ENCODE results near the gene MYO1B.

The MYO1B gene

DNA sequence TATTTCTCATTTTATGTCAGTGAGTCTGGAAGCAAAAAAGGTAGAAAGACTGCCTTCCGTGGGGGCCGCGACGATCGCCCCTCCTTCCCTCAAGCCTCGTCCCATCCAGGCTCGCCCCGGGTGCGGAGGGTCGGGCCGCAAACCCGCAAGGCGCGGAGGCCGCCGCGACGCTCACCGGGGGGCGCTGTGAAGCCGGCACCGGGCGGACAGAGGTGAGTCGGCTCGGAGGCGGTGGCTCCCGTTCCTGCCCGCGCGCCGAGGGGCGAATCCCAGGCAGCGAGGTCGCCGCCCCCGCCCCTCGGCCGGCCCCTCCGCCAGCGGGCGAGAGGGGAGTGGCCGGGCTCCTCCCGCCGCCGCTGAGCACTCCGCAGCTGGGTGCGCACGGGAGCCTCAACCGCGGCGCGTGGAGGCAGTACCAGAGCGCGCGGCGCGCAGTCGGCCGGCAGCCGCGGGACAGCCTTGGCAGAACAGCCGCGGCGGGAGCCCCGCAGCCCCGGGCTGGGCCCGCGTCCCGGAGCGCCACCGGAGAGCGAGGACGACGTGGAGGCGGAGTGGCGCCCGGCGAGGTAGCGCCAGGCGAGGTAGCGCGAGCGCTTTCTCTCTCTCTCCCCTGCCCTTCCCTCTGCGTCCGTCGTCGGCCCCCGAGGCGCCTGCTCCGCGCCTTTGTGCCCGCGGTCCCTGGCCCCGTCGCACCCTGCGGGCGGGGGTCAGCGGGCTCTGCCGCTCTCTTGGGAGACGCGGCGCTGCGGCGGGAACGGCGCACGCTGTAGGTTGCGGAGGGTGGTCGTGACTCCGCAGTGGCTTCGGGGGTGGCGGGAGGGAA, at the start of gene MYO1B:
MYO1B (plus strand) TSS at position 359 of the 823 bp plus-strand sequence. CDS start 31,492 bp downstream, outside the sequence.
- in situ Hi-C loops (cut with MboI; ENCODE audit: low sequenced_read_pairs), result no loop called here

DNA sequence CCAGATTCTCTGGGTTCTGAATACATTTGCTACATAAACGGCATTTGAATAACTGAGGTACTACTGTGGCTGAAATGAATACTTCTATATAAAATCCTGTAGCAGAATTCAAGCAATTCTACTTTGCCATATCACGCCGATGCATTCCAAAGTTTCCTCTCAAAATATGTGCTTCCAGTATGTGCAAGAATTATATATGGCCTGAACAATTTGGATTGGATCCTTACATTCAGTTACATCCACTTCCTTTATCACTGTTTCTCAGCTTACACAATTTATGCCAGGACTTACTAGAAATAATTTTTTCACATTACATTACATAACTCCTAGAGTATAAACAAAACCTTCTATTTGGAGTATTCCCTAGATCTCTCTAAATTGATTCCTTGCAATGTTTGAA, 48.1 kb upstream of the MYO1B start:
- in situ Hi-C loops (cut with MboI; ENCODE audit: low sequenced_read_pairs), result no loop called here

DNA sequence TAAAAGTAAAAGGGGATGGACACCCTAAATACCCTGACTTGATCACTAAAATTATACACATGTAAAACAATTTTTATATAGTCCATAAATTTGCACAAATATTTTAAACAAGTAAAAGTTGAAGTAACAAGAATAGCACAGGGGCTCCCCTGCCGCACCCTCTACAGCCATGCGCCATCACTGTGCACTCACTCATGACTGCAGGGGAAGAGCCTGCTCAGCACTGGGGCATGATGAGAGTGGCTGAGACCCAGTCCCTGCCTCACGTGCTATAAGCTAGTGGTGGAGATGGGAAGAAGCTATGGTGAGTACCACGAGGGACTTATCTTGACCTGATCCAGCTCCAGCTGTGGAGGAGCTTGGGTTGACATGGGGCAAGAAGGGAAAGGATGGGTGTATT, 46.9 kb upstream of the MYO1B start:
- in situ Hi-C loops (cut with MboI; ENCODE audit: low sequenced_read_pairs), result no loop called here

DNA sequence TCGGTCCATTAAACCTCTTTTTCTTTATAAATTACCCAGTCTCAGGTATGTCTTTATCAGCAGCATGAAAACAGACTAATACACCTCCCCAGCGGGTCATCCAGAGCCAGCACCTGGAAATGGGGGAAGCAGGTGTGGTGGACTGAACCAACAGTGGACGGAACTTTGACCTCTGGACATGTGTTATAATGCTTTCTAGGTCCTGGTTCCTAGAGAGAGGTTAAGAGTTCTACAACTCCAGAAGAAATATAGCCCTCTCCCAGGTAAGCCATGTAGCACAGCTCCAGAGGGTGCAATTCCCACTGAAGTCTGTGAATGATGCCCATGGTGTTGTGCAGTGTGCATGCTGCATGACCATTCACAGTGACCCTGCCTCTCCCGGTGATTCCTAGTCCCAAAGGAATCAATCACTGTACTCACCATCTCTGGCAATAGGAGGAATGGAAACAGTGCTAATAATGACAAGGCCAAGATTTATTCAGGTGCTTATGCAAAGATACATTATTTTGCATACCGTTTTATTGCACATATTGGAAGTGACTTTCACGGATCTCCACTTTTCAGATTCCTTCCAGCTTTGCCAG, 45.2 kb upstream of the MYO1B start:
- in situ Hi-C loops (cut with MboI; ENCODE audit: low sequenced_read_pairs), result no loop called here

DNA sequence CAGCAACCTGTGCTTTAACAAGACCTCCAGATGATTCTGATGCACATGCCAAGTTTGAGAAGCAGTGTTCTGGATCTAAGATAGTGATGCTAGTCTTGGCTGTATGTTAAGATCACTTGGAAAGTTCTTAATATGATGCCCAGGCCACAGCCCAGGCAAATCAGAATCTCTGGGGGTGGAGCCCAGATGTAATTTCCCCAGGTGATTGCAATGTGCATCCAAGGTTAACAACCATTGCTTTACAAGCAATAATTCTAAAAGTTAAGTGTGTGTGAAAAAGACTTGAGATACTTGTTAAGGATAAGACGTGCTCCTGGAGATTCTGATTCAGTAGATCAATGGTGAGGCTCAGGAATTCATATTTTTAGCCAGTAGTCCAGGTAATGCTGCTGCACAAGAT, 44.3 kb upstream of the MYO1B start:
- in situ Hi-C loops (cut with MboI; ENCODE audit: low sequenced_read_pairs), result no loop called here

DNA sequence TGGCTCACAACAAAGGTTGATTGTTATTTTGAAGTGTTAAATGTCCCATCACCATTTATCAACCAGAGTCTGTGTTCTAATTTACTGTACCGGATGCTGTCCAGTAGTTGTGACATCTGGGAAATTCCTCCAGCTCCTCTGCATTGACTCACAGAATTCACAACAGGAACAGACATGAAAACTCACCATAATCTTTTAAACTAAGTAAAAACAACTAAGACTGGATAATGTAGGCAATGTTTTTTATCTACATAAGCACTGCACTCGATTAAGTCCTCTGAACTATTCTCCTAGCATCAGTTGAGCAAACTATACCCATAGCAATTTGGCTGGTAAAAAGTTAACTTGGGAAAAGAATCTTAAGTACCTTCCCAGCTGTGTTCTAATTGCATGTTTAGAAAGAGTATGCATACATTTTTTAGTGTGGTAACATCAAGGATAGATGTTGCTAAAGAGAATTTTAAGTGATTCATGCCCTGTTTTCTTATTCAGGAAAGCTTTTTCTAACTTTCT, 42.9 kb upstream of the MYO1B start:
- in situ Hi-C loops (cut with MboI; ENCODE audit: low sequenced_read_pairs), result no loop called here

DNA sequence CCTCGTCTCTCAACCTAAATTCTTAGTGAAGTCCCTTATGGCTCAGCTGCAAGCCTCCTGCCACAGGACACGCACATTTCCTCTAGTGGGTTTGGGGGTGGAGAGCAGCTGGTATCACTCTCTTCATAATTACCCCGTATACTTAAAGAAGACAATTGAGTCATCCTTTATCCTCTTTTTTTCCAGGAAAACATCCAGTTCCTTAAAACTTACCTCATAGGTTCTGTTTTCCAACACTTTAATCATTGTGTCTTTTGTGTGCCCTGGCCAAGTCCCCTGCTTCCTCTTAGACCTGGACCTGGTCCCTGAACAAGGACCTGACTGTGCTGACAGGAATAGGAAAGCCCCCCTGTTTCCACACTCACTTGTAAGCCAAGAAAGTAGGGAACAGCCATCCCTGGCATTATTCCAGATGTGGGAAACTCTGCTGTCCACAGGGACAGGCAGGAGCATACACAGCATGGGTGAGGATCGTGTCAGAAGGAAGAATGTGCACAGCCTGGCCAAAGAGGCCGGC, 42.3 kb upstream of the MYO1B start:
- in situ Hi-C loops (cut with MboI; ENCODE audit: low sequenced_read_pairs), result no loop called here

DNA sequence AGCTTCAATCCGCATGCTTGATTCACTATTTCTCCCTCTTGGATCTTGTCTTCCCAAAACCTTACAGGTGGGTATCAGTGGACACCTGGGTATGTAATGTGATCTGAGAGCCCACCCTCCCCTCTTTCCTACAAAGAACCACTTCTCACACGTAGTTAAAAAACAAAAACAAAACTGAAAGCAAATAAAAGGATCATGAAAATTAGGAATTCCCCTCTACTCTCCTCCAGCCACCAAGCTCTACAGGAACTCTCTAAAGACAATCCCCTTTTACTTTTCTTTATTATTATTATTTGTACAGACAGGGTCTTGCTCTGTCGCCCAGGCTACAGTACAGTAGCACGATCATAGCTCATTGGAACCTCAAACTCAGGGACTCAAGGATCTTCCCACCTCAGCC, 40.8 kb upstream of the MYO1B start:
- in situ Hi-C loops (cut with MboI; ENCODE audit: low sequenced_read_pairs), result no loop called here

DNA sequence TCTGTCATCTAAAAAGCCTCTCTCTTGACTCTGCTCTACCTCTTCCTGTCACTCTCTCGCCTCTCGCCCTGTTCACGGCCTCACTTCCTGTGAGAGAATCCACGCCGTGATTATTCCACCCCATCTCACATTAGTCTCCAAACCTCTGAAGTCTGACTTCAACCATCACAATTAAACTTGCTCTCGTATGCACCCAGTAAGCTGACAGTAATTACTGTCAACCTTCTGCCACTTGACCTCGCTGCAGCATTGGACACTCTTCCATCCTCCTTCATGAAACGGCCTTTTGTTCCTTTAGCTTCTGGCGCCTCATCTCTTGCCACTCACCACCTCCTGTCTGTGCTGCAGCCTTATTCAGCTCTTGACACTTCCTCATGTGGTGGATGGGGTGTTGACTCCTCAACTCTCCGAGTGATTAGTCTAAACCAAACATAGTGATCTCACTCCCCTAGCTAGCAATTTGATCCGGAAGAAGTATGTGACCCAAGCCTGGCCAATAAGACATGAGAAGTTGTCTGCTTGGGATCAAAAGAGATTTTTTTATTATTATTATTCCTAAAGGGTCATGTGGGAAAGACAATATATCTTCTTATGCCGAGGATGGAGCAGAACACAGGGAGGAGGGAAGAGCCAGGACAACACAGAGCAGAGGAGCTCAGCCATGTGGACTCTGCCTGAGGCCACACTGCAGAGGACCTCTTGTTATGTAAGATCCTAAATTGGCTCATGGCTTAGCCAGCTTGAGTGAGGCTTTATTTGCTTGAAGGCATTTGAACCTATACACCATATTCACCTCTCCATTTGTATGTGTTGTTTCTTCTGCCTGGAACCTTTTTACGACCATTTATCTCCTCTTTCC, 38.4 kb upstream of the MYO1B start:
- in situ Hi-C loops (cut with MboI; ENCODE audit: low sequenced_read_pairs), result no loop called here

DNA sequence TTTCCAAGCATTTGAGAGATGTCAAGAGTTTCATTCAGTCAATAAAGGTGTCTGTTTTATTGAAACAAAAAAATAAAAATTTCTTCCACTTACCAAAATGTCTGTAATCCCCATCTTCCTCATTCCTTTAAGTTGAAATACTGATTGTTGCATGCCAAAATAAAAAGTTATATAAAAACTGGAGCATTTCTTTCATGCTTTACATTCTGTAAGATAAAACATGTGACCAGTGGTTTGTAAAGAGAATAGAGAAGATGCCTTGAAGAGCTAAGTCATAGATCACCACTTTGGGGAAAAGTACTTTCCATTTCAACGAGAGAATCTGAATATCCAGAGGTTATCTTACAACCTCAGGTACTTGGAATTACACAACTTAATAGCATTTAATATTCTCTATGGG, 35.9 kb upstream of the MYO1B start:
- in situ Hi-C loops (cut with MboI; ENCODE audit: low sequenced_read_pairs), result no loop called here

DNA sequence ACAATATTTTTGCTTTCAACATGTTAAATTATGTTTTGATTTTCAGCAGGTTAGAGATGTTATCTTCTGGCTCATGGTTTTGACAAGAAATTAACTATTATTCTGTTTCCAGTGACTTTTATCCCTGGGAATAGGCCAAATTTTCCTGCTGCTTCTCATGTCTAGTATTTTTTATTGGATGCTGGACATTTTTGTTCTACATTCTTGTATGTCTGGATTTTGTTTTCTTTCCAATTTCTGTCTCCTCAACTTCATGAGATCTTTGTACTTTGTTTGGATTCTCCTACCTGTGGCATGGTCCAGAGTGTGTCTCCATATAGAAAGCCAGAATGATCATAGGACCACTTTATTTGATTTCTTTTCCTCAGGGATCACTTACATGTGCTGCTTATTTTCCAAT, 33.1 kb upstream of the MYO1B start:
- in situ Hi-C loops (cut with MboI; ENCODE audit: low sequenced_read_pairs), result no loop called here

DNA sequence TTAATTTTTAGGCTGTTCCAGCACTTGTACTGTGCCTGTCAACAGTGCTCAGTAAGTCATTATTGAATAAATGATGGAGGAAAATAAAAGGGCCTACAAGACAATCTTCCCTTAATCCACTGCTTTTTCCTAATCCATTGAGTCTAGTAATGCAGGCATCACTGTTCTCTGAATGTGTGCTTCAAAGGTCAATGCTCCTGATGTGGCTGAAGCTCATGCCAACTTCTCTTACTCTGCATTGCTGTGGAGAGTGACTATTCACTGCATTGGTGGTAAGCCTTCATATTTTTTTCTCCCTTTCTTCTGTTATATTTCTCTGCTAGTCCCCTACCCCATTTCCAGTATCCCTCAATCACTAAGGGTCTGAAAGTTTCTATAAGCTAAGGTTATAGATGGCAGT, 31.9 kb upstream of the MYO1B start:
- in situ Hi-C loops (cut with MboI; ENCODE audit: low sequenced_read_pairs), result no loop called here

DNA sequence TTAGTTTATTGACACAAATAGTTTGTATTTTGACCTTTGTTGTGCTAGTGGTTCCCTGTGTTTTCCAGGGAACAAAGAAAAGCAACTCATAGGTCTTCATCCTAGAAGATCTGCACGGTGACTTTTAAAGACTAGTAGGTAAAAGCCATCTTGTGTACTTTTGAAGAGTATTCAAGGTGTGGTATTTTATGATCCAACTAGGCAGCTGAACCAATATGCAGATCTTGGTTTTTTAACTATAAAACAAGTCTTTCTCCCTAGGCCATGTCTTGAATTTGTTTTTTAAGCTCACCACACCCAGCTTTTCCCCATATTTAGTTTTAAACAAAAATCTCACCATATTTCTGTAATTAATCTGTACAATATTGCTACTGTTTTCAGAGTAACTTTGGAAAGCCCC, 30.0 kb upstream of the MYO1B start:
- in situ Hi-C loops (cut with MboI; ENCODE audit: low sequenced_read_pairs), result no loop called here

DNA sequence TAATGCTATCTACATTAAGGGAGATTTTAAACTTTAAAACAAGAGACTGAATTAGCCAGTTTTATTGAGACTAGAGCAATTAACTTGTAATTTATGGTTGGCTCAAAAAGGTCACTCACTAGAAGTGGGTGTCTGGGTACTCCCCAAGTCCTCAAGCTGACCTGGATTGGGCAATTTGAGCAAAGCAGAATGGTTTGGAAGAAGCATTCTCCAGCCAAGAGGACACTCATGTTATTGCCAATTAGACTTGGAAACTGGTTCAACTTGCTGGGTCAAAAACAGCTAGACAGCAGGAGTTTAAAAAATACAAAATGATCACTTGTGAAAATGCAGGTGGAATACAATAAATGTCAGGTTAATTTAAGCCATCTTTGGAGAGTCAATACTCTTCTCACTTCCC, 29.5 kb upstream of the MYO1B start:
- in situ Hi-C loops (cut with MboI; ENCODE audit: low sequenced_read_pairs), result no loop called here

DNA sequence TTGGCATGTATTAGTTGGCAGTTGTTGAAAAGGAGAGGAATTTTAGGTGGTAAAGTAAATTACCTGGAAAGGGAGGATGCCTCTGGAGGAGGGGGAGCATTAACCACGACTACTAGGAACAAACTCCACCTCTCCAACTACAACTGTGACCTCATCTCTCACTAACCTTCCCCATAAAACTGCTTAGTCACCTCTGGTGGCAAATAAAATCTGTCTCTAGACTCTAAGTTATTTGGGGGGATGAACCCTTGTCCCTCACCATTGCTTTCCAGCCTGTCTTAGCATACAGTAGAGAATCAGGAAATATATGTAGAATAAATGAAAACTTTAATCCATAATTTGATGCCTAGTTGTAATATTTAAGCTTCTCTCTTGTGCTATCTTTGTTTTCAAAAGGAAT, 27.6 kb upstream of the MYO1B start:
- in situ Hi-C loops (cut with MboI; ENCODE audit: low sequenced_read_pairs), result no loop called here

DNA sequence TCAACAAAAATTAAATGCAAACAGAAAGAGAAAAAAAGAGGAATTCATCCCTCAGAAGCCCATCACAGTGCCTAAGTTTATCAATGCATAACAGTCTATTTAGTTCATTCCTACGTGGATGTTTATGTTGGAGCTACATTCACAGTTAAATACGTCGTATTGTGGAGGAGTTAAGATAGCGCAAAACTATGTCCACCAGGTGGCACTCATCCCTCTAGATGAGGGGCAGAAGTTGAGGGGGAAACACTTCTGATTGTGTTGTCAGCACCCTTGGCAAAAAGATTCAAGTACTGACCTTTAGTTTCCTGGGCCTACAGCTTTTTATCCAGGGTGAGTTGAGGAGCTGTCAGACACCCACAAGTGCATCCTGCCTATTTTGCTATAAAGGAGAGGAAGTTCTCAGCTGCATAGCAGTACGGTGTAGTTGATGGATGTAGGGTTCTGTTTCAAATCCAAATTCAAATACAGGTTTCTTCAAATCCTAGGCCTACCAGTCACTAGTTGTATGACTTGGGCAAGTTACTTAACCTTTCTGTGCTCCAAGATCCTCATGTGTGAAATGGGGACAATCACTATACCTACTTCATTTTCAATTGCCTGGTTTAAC, 26.8 kb upstream of the MYO1B start:
- in situ Hi-C loops (cut with MboI; ENCODE audit: low sequenced_read_pairs), result no loop called here

DNA sequence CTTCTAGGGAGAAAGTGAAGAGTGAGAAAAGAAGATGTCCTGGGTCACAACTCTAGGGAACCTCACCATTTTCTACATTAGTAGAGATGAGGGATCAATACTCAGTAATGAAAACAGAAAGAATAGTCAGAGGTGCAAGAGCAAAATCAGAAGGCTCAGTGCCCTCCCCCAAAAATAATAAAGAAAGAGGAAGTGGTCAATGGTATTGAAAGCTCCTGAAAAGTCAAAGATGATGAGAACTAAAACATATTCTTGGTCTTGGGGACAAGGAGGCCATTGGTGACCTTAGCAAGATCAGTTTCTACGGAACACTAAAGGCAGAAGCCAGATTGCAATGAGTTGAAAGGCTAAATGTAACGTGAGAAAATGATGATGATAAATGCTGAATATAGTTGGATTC, 24.5 kb upstream of the MYO1B start:
- in situ Hi-C loops (cut with MboI; ENCODE audit: low sequenced_read_pairs), result no loop called here

DNA sequence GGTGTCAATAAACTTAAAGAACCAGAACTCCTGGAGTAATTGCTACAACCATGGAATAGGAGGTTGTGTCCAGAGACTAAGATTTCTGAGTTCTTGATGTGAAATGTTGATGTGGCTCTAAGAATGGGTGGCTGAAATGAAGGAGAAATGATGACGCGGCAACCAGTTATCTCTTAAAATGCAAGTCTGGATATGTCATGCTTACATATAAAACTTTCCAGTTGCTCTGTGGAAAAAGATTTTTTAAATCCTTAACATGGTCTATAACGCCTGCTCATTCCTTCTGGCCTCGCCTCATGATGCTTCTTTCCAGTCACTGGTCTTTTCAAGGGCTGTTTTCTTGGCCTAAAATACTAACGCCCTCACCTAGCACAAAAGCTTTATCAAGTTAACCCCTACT, 23.5 kb upstream of the MYO1B start:
- in situ Hi-C loops (cut with MboI; ENCODE audit: low sequenced_read_pairs), result no loop called here

DNA sequence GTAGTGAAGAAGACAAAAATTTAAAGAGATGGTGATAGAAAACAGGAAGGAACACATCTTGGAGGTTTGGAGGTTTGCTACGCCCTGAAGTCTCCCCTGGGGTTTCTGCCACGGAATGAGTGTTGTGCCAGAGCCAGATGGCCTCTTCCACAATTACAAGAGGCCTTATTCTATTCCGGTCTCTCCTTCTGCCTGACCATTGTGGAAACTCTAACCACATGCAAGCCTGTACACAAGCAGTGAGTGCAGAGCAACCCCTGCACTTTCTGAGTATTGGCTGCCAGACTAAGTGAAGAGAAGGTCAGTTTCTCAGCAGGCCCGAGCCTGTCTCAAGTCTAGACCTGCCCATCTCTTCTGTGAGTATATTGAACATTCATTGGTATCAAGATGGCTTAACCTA, 22.7 kb upstream of the MYO1B start:
- in situ Hi-C loops (cut with MboI; ENCODE audit: low sequenced_read_pairs), result no loop called here

DNA sequence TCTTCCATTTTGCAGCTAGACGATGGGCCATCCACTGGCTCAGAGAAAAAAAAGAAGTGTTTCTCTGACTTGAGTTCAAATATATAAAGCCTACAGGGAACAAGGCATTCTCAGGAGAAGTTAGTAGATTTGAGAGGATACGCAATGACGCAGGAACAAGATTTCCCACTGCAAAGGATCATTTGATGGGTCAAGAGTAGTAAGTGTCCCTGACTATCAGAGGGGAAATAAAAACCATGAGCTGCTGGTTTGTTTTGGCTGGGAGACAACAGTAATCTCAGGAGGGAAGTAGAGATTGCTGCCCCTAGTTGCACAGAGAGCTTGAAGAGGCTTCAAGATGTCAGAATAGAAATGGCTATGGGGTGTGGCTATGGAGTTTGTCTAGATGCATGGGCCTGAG, 22.3 kb upstream of the MYO1B start:
- in situ Hi-C loops (cut with MboI; ENCODE audit: low sequenced_read_pairs), result no loop called here

DNA sequence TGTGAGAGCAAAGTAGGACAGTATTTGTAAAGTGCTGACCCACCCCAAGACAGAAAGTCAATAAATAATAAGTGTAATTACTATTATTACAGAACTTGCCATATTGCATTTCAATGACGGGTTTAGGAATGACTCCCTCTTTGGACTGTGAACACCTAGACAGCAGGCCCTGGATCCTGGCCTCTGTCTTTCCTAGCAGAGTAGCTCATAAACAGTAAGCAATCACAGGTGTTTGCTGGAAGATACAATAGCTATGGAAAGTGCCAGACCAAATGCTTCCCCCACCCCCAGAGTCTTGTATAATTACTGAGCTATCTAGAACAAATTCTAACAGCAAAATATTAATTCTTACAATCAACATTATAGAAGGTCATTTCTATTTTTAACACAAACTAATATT, 20.1 kb upstream of the MYO1B start:
- in situ Hi-C loops (cut with MboI; ENCODE audit: low sequenced_read_pairs), result no loop called here
